ENCODE results near the gene OR2AG2. TPM values are rescaled to one million over a fixed set of nuclear protein-coding genes. Genes with fewer than 3 reads are reported as not detected.

OR2AG2 gene
- total and polyA plus RNA-seq, 8 donors: 0.29 to 0.55 TPM; not detected in 6

- TF ChIP-seq CTCF (IDR thresholded peaks at IDR 0.05): no peak
- TF ChIP-seq POLR2A (IDR thresholded peaks at IDR 0.05): no peak
- peak in 2 of 3 donors; percentile 35 to 66 for TF ChIP-seq POLR2AphosphoS5 (IDR thresholded peaks at IDR 0.05)
- no peak for TF ChIP-seq EP300 (IDR thresholded peaks at IDR 0.05)
- peak overlapping the region; percentile 25 to 92 (median 77) for H3K27ac ChIP-seq
- H3K4me3 ChIP-seq: peak overlapping the region; percentile 20 to 41 (median 28)
- intact Hi-C loops (cut with DNase I; ENCODE audit: low total_unique reads): no loop called here
- peaks cover 0 to 3% (median 0%) of the 10 kb centered on the region in 4 donors for H3K4me1 ChIP-seq
- peak; percentile 28 to 49 for DNase-seq
- no peaks in the 10 kb centered on the region for H3K9me3 ChIP-seq
- no peaks in the 10 kb centered on the region for H3K36me3 ChIP-seq
- WGBS, 5 donors: 20 to 36% (median 32%) methylated on average over 5 of the region's 5 CpGs
- no peaks in the 10 kb centered on the region for H3K27me3 ChIP-seq
Observed at GRCh38 chr11:6746086-6746618, 25.6 kb downstream of the OR2AG2 start.

DNA sequence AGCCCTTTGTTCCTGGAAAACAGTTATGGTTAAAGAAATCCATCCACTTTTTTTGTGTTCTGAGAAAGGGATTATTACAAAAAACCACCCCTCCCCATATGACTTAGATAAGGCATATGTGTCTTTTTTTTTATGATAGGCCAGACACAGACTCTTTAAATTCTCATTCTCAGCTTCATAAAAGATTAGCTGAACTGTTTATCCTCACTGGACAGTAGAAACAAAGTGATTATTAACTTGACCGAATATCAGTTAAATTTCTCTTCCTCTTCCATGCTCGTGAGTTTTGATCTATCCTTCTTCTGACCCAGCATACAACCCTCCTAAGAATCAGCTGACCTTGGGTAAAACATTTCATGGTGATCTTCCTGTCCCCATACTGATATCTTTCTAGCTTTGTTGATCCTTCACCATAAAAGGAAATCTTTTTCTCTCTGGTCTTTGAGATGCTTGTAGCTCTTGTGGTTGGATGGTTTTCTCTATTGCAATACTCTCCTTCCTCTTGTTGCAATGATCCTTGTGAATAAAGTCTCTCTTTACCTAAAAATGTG, 26.2 kb downstream of the OR2AG2 start:
- peaks cover 0 to 3% (median 0%) of the 10 kb centered on the region in 4 donors for H3K4me1 ChIP-seq
- H3K9me3 ChIP-seq: no peaks in the 10 kb centered on the region
- WGBS, 5 donors: 41 to 64% (median 57%) methylated on average over 2 of the region's 2 CpGs
- TF ChIP-seq POLR2A (IDR thresholded peaks at IDR 0.05) (no peak), CTCF (IDR thresholded peaks at IDR 0.05) (no peak), POLR2AphosphoS5 (IDR thresholded peaks at IDR 0.05) (no peak), EP300 (IDR thresholded peaks at IDR 0.05) (no peak)
- H3K4me3 ChIP-seq: peak overlapping the region; percentile 20 to 41 (median 28)
- peak overlapping the region in 4 of 5 donors; percentile 71 to 92 (median 78) for H3K27ac ChIP-seq
- no peak for DNase-seq
- H3K27me3 ChIP-seq: no peaks in the 10 kb centered on the region
- intact Hi-C loops (cut with DNase I; ENCODE audit: low total_unique reads): no loop called here
- no peaks in the 10 kb centered on the region for H3K36me3 ChIP-seq

- intact Hi-C loops (cut with DNase I; ENCODE audit: low total_unique reads): no loop called here
- peak overlapping the region in 4 of 5 donors; percentile 71 to 92 (median 78) for H3K27ac ChIP-seq
- H3K9me3 ChIP-seq: no peaks in the 10 kb centered on the region
- TF ChIP-seq POLR2A (IDR thresholded peaks at IDR 0.05): no peak
- no peak for TF ChIP-seq POLR2AphosphoS5 (IDR thresholded peaks at IDR 0.05)
- TF ChIP-seq EP300 (IDR thresholded peaks at IDR 0.05): no peak
- no peak for TF ChIP-seq CTCF (IDR thresholded peaks at IDR 0.05)
- H3K36me3 ChIP-seq: no peaks in the 10 kb centered on the region
- WGBS, 5 donors: 47 to 79% (median 68%) methylated on average over 3 to 4 of the region's 4 CpGs
- H3K4me3 ChIP-seq: peak overlapping the region in 3 of 4 donors; percentile 25 to 41 (median 30)
- no peaks in the 10 kb centered on the region for H3K27me3 ChIP-seq
- peaks cover 0 to 3% (median 0%) of the 10 kb centered on the region in 4 donors for H3K4me1 ChIP-seq
- DNase-seq: no peak
Observed at GRCh38 chr11:6745018-6745417, 26.8 kb downstream of the OR2AG2 start.

GRCh38 chr11:6742260-6742659, 29.5 kb downstream of the OR2AG2 start:
- Histone ChIP-seq H3K9me3 (no peaks in the 10 kb centered on the region), H3K27ac (no peak overlapping the region), H3K27me3 (no peaks in the 10 kb centered on the region), H3K36me3 (no peaks in the 10 kb centered on the region), H3K4me1 (peaks cover 0 to 3% (median 0%) of the 10 kb centered on the region in 4 donors), H3K4me3 (peak overlapping the region in 1 of 4 donors; percentile 2)
- DNase-seq: no peak
- no peak for TF ChIP-seq EP300 (IDR thresholded peaks at IDR 0.05)
- TF ChIP-seq POLR2A (IDR thresholded peaks at IDR 0.05): no peak
- no peak for TF ChIP-seq CTCF (IDR thresholded peaks at IDR 0.05)
- no peak for TF ChIP-seq POLR2AphosphoS5 (IDR thresholded peaks at IDR 0.05)
- 50 to 79% (median 71%) methylated on average over 7 of the region's 7 CpGs for WGBS, 5 donors
- intact Hi-C loops (cut with DNase I; ENCODE audit: low total_unique reads): no loop called here

Measured in stomach (tissue), 9 donors.